GM06990 (cell line): Measurements from ENCODE around the gene ATP10D.
"Not testable (repeated sequence)": the region's sequence is repeated elsewhere in the genome, so short reads cannot be mapped to it uniquely, and the experiment has no call there.

Experiments used
- DNase-seq: peaks from one replicate; pipeline ENCODE4 v3.0.0-alpha.2; 2011; ENCODE audit not compliant: insufficient read length; ENCODE audit errors: extremely low read depth
- H3K27me3 ChIP-seq: replicated peaks from 2 replicates; pipeline ENCODE4 v1.6.0; 2011; ENCODE audit warnings: low read length; ENCODE audit not compliant: control insufficient read depth, insufficient read depth
- H3K36me3 ChIP-seq: 2 replicates; pipeline ENCODE4 v1.5.1; 2011; ENCODE audit warnings: low read length; ENCODE audit not compliant: control insufficient read depth, insufficient read depth
- H3K4me3 ChIP-seq: replicated peaks from 2 replicates; pipeline ENCODE4 v1.5.1; 2011; ENCODE audit warnings: low read depth, mild to moderate bottlenecking, control low read depth, low read length
- CTCF ChIP-seq: IDR thresholded peaks from 2 replicates; pipeline ENCODE4 v1.5.1; 2011; ENCODE audit warnings: low read length, control low read depth, mild to moderate bottlenecking, inconsistent platforms; ENCODE audit not compliant: insufficient read depth, poor library complexity, severe bottlenecking

ATP10D gene

GRCh38 chr4:47482326-47482725 is 2.7 kb upstream of the ATP10D start:
- DNase-seq, result no peak
- no peaks in the 10 kb centered on the region for H3K36me3 ChIP-seq
- no peaks in the 10 kb centered on the region for H3K27me3 ChIP-seq
- no peak for TF ChIP-seq CTCF
- H3K4me3 ChIP-seq, result no peak overlapping the region

- Histone ChIP-seq H3K27me3 (no peaks in the 10 kb centered on the region), H3K4me3 (no peak overlapping the region), H3K36me3 (no peaks in the 10 kb centered on the region)
- DNase-seq, result no peak
- peak; percentile 3 for TF ChIP-seq CTCF
Observed at GRCh38 chr4:47483745-47484144, 1.3 kb upstream of the ATP10D start.

- Histone ChIP-seq H3K4me3 (no peak overlapping the region; the same call in 1 of the 2 replicates), H3K27me3 (no peaks in the 10 kb centered on the region)
Observed at GRCh38 chr4:47484168-47484567, 907 bp upstream of the ATP10D start.

GRCh38 chr4:47485768-47486167 is 693 bp downstream of the ATP10D start:
- Histone ChIP-seq H3K36me3 (no peaks in the 10 kb centered on the region), H3K27me3 (no peaks in the 10 kb centered on the region), H3K4me3 (peak overlapping the region; percentile 73)
- TF ChIP-seq CTCF, result no peak
- no peak for DNase-seq

More at GRCh38 chr4:47484168-47484567, 907 bp upstream of the ATP10D start:
- TF ChIP-seq CTCF, result no peak
- no peak for DNase-seq
- H3K36me3 ChIP-seq, result no peaks in the 10 kb centered on the region

GRCh38 chr4:47486231-47486673 is 1.2 kb downstream of the ATP10D start:
- TF ChIP-seq CTCF, result no peak
- peak overlapping the region; percentile 73 for H3K4me3 ChIP-seq
- no peaks in the 10 kb centered on the region for H3K27me3 ChIP-seq
- no peak for DNase-seq
- no peaks in the 10 kb centered on the region for H3K36me3 ChIP-seq

- peak overlapping the region; percentile 73; the same call in 1 of the 2 replicates for H3K4me3 ChIP-seq
- H3K27me3 ChIP-seq, DNase-seq, H3K36me3 ChIP-seq: not testable (repeated sequence)
Observed at GRCh38 chr4:47486727-47487126, 1.7 kb downstream of the ATP10D start.
